Prostate gland (tissue), 2 donors: ENCODE measurements around the gene RYR1.

Experiments used
- POLR2A ChIP-seq: fragments of 450-650 bp; IDR thresholded peaks from one replicate; pipeline ENCODE4 v1.6.1; 2016; ENCODE audit warnings: antibody characterized with exemption, mild to moderate bottlenecking
- POLR2AphosphoS5 ChIP-seq: sonication (generic); formaldehyde crosslinking; IDR thresholded peaks from one replicate; pipeline ENCODE4 v1.6.1; 2017; ENCODE audit warnings: antibody characterized with exemption
- TF ChIP-seq, protein P1 (sequence below), 4 experiments: fragments of 200-600 bp in 2 of 4; fragments of 450-650 bp in 2 of 4; sonication (generic) in 2 of 4; IDR thresholded peaks; 1 replicate in 3 of 4; 2 replicates in 1 of 4; pipeline ENCODE4 v1.5.1; 2016 to 2019; ENCODE audit warnings: antibody characterized with exemption in 4 of 4, mild to moderate bottlenecking in 2 of 4, moderate library complexity in 2 of 4

DNA sequence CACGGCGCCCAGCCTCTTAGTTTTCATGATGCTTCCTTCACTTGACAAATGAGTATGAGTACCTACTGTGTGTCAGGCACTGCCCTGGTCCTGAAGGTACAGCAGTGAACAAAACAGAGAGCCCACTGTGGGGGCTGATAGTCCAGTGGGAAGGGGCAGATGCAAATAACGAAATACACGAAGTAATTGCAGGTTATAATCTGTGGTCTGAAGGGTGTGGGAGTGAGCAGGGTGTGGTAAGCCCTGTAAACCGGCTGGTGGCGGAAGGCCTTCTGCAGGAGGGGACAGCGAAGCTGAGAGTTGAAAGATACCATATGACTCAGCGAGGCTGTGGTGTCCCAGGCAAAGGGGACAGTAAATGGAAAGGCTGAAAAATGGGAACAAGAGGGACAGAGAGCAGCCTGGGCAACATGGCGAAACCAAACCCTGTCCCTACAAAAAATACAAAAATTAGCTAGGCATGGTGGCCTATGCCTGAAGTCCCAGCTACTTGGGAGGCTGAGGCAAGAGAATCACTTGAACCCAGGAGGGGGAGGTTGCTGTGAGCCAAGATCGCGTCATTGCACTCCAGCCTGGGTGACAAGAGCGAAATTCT, 123.8 kb downstream of the RYR1 start:
- no peak for TF ChIP-seq POLR2A
- TF ChIP-seq, protein P1, sequence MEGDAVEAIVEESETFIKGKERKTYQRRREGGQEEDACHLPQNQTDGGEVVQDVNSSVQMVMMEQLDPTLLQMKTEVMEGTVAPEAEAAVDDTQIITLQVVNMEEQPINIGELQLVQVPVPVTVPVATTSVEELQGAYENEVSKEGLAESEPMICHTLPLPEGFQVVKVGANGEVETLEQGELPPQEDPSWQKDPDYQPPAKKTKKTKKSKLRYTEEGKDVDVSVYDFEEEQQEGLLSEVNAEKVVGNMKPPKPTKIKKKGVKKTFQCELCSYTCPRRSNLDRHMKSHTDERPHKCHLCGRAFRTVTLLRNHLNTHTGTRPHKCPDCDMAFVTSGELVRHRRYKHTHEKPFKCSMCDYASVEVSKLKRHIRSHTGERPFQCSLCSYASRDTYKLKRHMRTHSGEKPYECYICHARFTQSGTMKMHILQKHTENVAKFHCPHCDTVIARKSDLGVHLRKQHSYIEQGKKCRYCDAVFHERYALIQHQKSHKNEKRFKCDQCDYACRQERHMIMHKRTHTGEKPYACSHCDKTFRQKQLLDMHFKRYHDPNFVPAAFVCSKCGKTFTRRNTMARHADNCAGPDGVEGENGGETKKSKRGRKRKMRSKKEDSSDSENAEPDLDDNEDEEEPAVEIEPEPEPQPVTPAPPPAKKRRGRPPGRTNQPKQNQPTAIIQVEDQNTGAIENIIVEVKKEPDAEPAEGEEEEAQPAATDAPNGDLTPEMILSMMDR (IDR thresholded peaks at IDR 0.05), result no peak
- no peak for TF ChIP-seq POLR2AphosphoS5
